CD14-positive monocyte (primary cell): Measurements from ENCODE around the gene RDH8. TPM values are rescaled to one million over a fixed set of nuclear protein-coding genes. Genes with fewer than 3 reads are reported as not detected.

Source experiments
- DNase-seq, 3 donors: peaks; one replicate each; pipeline ENCODE4 v3.0.0-alpha.2; 2011 to 2022
- H2AFZ ChIP-seq: 2 replicates; pipeline ENCODE4 v1.6.0; 2012; ENCODE audit warnings: mild to moderate bottlenecking, low read depth, low read length, inconsistent platforms; ENCODE audit not compliant: insufficient read depth, poor library complexity, severe bottlenecking
- H3K27ac ChIP-seq, 2 donors: 1 replicate in 1 of 2; 2 replicates in 1 of 2; pipeline ENCODE4 v1.5.1; 2012 to 2013; ENCODE audit warnings: low read length in 2 of 2, control low read depth in 1 of 2, inconsistent platforms in 1 of 2, low read depth in 1 of 2, mild to moderate bottlenecking in 1 of 2
- H3K27me3 ChIP-seq, 2 donors: one replicate each; pipeline versions ENCODE4 v1.6.0 to v1.6.1; 2011 to 2013; ENCODE audit warnings: low read length in 2 of 2; ENCODE audit not compliant: control insufficient read depth in 2 of 2, insufficient read depth in 2 of 2
- H3K36me3 ChIP-seq, 2 donors: replicated peaks in 1 of 2; 1 replicate in 1 of 2; 2 replicates in 1 of 2; pipeline versions ENCODE4 v1.5.1 to v1.6.1; 2012 to 2013; ENCODE audit warnings: low read length in 2 of 2, control low read depth in 1 of 2, inconsistent platforms in 1 of 2, mild to moderate bottlenecking in 1 of 2; ENCODE audit not compliant: insufficient read depth in 2 of 2, control insufficient read depth in 1 of 2
- H3K4me1 ChIP-seq, 2 donors: 1 replicate in 1 of 2; 2 replicates in 1 of 2; pipeline versions ENCODE4 v1.5.1 to v1.6.1; 2012 to 2013; ENCODE audit warnings: low read length in 2 of 2, control low read depth in 1 of 2, inconsistent platforms in 1 of 2, mild to moderate bottlenecking in 1 of 2, moderate library complexity in 1 of 2; ENCODE audit not compliant: insufficient read depth in 2 of 2, control insufficient read depth in 1 of 2
- H3K4me2 ChIP-seq: replicated peaks from 2 replicates; pipeline ENCODE3; 2012; ENCODE audit warnings: low read length, moderate library complexity, mild to moderate bottlenecking; ENCODE audit not compliant: poor library complexity, severe bottlenecking; ENCODE audit errors: extremely low read depth
- H3K4me3 ChIP-seq, 3 experiments: fragments of 200-600 bp in 1 of 3; sonication (generic) in 1 of 3; replicated peaks in 1 of 3; 1 replicate in 2 of 3; 2 replicates in 1 of 3; pipeline ENCODE4 v1.5.1; 2011 to 2013; ENCODE audit warnings: low read length in 3 of 3, mild to moderate bottlenecking in 3 of 3, control low read depth in 2 of 3, low read depth in 2 of 3, inconsistent platforms in 1 of 3, moderate library complexity in 1 of 3
- H3K79me2 ChIP-seq: 2 replicates; pipeline ENCODE4 v1.6.0; 2012; ENCODE audit warnings: mild to moderate bottlenecking, control low read depth, inconsistent platforms, low read length, moderate library complexity; ENCODE audit not compliant: insufficient read depth
- H3K9ac ChIP-seq: 2 replicates; pipeline ENCODE4 v1.6.0; 2017; ENCODE audit warnings: low read length, mild to moderate bottlenecking; ENCODE audit not compliant: insufficient read depth, poor library complexity, severe bottlenecking
- H3K9me3 ChIP-seq, 2 donors: replicated peaks in 1 of 2; 1 replicate in 1 of 2; 2 replicates in 1 of 2; pipeline versions ENCODE4 v1.5.1 to v1.6.1; 2012 to 2013; ENCODE audit warnings: low read length in 2 of 2, control low read depth in 1 of 2; ENCODE audit not compliant: control insufficient read depth in 1 of 2, insufficient read depth in 1 of 2
- H4K20me1 ChIP-seq: 2 replicates; pipeline ENCODE4 v1.6.0; 2012; ENCODE audit warnings: mild to moderate bottlenecking, low read length, control low read depth, moderate library complexity; ENCODE audit not compliant: insufficient read depth
- H3K27ac Mint-ChIP-seq, 7 donors: one replicate each; pipeline ENCODE4 v1.8.0; 2020; ENCODE audit warnings: mild to moderate bottlenecking in 7 of 7, mixed read lengths in 7 of 7, moderate library complexity in 6 of 7, inconsistent platforms in 2 of 7
- H3K27me3 Mint-ChIP-seq, 3 donors: one replicate each; pipeline ENCODE4 v1.8.0; 2021 to 2022; ENCODE audit warnings: low read depth in 3 of 3, mild to moderate bottlenecking in 3 of 3, mixed read lengths in 3 of 3, moderate library complexity in 3 of 3, inconsistent platforms in 1 of 3
- H3K36me3 Mint-ChIP-seq, 2 donors: one replicate each; pipeline ENCODE4 v1.8.0; 2020; ENCODE audit warnings: mixed read lengths in 2 of 2, inconsistent platforms in 1 of 2, mild to moderate bottlenecking in 1 of 2
- H3K4me1 Mint-ChIP-seq: one replicate; pipeline ENCODE4 v1.8.0; 2020; ENCODE audit warnings: mild to moderate bottlenecking, mixed read lengths
- H3K4me3 Mint-ChIP-seq, 2 donors: one replicate each; pipeline ENCODE4 v1.8.0; 2020; ENCODE audit warnings: mild to moderate bottlenecking in 2 of 2, mixed read lengths in 2 of 2, moderate library complexity in 1 of 2
- H3K9me3 Mint-ChIP-seq, 7 donors: one replicate each; pipeline ENCODE4 v1.8.0; 2020 to 2022; ENCODE audit warnings: mixed read lengths in 7 of 7, mild to moderate bottlenecking in 6 of 7, moderate library complexity in 6 of 7, inconsistent platforms in 2 of 7
- WGBS: methylation state at CpG from one replicate; pipeline ENCODE4 v1.1.5; 2013; ENCODE audit warnings: missing lambda C conversion rate; ENCODE audit not compliant: insufficient coverage; 5-methylcytosine and 5-hydroxymethylcytosine counted together
- intact Hi-C, 2 donors: fragments of 100-400 bp; cut with micrococcal nuclease; formaldehyde crosslinking; loops; one replicate each; pipeline versions ENCODE4 v1.15.0 to v1.15.1; 2023
- polyA plus RNA-seq, 3 donors: library from polyadenylated mRNA; depleted of rRNA in 1 of 3; unstranded in 2 of 3; stranded (reverse) in 1 of 3; fragments of 300-500 nt in 2 of 3; fragments of >200 nt in 1 of 3; fragmentation: Illumina TruSeq in 2 of 3; gene quantifications; 1 replicate in 2 of 3; 2 replicates in 1 of 3; pipeline ENCODE4 v1.2.3, GENCODE V29; 2012 to 2021
- TF ChIP-seq, protein P1 (sequence below): fragments of 200-600 bp; IDR thresholded peaks from one replicate; pipeline ENCODE4 v1.8.0; 2022; ENCODE audit warnings: antibody characterized with exemption, mild to moderate bottlenecking

Gene RDH8
- polyA plus RNA-seq, 3 donors, result not detected

DNA sequence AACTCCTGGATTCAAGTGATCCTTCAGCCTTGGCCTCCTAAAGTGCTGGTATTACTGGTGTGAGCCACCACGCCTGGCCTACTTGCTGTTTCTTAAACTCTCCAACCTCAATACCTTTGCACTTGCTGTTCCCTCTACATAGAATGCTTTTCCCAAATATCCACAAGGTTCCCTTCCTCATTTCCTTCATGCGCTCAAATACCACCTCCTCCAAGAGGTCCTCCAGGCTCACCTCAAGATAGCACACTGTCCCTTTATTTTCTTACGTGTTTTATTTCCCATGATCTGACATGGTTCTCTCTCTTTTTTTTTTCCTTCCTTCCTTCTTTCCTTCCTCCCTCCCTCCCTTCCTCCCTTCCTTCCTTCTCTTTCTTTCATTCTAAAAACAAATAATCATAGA is 13.5 kb downstream of the RDH8 start:
- H3K4me1 ChIP-seq, result peaks cover 3 to 5% of the 10 kb centered on the region in 2 donors
- no peak overlapping the region for H3K4me3 ChIP-seq
- no peak for DNase-seq
- WGBS, result 100% methylated on average over 3 of the region's 3 CpGs
- intact Hi-C loops, result loop anchor here (5.0 kb wide), 2 partner anchors 89 to 889 kb away; partner anchors contain the start of gene OLFM2 (in 1 of the 2)
- H3K9me3 Mint-ChIP-seq, result peaks cover 0 to 2% (median 0%) of the 10 kb centered on the region in 7 donors
- peaks cover 0 to 9% of the 10 kb centered on the region in 2 donors for H3K27me3 ChIP-seq
- no peak overlapping the region for H3K27ac ChIP-seq
- H3K36me3 Mint-ChIP-seq, result no peaks in the 10 kb centered on the region
- no peaks in the 10 kb centered on the region for H3K36me3 ChIP-seq
- H3K27ac Mint-ChIP-seq, result no peak overlapping the region
- H3K9ac ChIP-seq, result no peak overlapping the region
- H3K4me2 ChIP-seq, result no peak overlapping the region
- H3K79me2 ChIP-seq, result no peaks in the 10 kb centered on the region
- no peaks in the 10 kb centered on the region for H3K9me3 ChIP-seq
- H3K4me3 Mint-ChIP-seq, result no peak overlapping the region
- no peaks in the 10 kb centered on the region for H4K20me1 ChIP-seq
- H2AFZ ChIP-seq, result no peak overlapping the region
- TF ChIP-seq, protein P1, sequence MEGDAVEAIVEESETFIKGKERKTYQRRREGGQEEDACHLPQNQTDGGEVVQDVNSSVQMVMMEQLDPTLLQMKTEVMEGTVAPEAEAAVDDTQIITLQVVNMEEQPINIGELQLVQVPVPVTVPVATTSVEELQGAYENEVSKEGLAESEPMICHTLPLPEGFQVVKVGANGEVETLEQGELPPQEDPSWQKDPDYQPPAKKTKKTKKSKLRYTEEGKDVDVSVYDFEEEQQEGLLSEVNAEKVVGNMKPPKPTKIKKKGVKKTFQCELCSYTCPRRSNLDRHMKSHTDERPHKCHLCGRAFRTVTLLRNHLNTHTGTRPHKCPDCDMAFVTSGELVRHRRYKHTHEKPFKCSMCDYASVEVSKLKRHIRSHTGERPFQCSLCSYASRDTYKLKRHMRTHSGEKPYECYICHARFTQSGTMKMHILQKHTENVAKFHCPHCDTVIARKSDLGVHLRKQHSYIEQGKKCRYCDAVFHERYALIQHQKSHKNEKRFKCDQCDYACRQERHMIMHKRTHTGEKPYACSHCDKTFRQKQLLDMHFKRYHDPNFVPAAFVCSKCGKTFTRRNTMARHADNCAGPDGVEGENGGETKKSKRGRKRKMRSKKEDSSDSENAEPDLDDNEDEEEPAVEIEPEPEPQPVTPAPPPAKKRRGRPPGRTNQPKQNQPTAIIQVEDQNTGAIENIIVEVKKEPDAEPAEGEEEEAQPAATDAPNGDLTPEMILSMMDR, result no peak
- peaks cover 11 to 18% (median 16%) of the 10 kb centered on the region in 3 donors for H3K27me3 Mint-ChIP-seq
- H3K4me1 Mint-ChIP-seq, result peaks cover 3% of the 10 kb centered on the region

DNA sequence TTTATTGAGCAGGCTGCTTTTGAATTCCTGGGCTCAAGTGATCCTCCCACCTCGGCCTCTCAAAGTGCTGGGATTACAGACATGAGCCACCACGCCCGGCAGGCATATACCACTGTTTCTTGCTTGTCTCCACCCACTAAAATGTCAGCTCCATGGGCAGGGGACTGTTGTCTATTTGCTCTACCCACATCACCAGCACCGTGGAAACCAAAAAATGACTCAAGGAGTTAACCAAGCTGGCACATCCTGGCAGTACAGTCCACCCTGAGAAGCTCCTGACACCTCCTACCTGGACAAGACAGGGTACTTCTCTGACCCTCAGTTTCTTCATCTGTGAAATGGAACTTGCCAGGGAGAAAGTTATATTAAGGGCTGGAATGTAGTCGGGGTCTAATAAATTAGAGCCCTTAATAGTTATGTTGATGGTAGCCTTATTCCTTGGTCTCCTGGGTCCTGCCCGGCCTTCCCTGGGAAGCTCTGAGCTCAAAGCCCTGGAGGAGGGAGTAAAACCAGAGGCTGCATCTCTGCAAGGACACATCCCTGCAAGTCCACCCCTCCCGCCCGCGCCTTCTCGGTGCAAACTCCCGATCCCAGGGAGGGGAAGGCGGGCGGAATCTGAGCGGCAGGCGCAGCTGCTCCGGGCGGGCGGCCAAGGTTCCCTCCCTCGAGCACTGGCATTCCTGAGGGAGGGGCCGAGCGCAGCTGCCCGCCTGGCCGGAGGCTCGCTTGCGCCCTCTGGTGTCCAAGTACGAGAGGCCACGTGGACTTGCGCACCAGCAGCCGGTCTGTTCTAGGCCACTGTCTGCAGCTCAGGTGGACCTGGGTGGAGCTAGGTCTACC is 14.1 kb downstream of the RDH8 start:
- H3K27me3 Mint-ChIP-seq, result peaks cover 11 to 19% (median 14%) of the 10 kb centered on the region in 3 donors
- H3K27ac ChIP-seq, result no peak overlapping the region
- peaks cover 0 to 10% of the 10 kb centered on the region in 2 donors for H3K27me3 ChIP-seq
- intact Hi-C loops, result loop anchor here (5.0 kb wide), 2 partner anchors 90 to 890 kb away; partner anchors contain the start of gene OLFM2 (in 1 of the 2)
- peak; percentile 70 to 74 (median 72) for DNase-seq
- H3K79me2 ChIP-seq, result no peaks in the 10 kb centered on the region
- peak overlapping the region; percentile 58 for H3K4me2 ChIP-seq
- WGBS, result 13% methylated on average over 26 of the region's 29 CpGs
- H3K9me3 ChIP-seq, result no peaks in the 10 kb centered on the region
- H3K36me3 Mint-ChIP-seq, result no peaks in the 10 kb centered on the region
- peak overlapping the region in 1 of 3 experiments; percentile 39 for H3K4me3 ChIP-seq
- H4K20me1 ChIP-seq, result no peaks in the 10 kb centered on the region
- TF ChIP-seq, protein P1, result peak; percentile 92
- H3K27ac Mint-ChIP-seq, result no peak overlapping the region
- H3K36me3 ChIP-seq, result no peaks in the 10 kb centered on the region
- H3K9ac ChIP-seq, result no peak overlapping the region
- H3K4me3 Mint-ChIP-seq, result peak overlapping the region in 1 of 2 donors; percentile 27
- peak overlapping the region; percentile 29 for H2AFZ ChIP-seq
- peaks cover 3 to 5% of the 10 kb centered on the region in 2 donors for H3K4me1 ChIP-seq
- peaks cover 3% of the 10 kb centered on the region for H3K4me1 Mint-ChIP-seq
- peaks cover 0 to 2% (median 0%) of the 10 kb centered on the region in 7 donors for H3K9me3 Mint-ChIP-seq
